ENCODE data around the gene DAPK1.

DAPK1 gene

DNA sequence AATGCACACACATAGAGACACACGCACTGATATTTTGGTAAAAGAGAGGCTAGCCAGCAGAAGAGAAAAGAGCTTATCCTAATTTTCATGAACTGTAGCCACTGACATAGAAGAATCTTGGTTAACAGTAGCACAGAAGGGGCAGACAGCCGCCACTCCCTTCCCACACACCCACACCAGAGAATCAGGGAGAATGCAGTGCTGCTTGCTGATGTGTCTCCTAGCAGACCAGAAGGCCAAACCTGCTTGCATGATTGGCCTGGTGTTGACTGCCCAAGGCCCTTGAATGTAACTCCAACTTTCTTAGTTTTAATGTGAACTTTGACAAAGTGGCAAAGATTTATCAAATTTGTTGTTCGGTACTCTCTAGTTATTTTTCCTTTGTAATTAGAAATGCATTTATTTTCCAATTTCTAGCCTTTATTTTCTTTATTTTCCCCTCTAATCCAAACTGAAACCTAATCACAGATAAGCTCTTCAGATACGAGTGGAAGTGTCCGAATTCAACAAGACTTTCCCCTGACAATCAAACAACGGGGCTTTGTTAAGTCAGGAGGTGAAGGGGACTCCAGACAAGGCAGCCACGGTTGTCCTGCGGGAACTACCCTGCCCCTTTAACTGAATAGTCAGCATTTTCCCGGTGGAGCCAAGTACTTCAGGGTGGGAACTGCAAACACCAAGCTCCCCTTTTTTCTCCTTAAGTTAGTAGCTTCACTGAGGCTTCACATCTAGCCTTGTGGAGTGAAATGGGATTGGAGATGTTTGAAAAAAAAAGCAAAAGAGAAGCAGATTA is 146.3 kb downstream of the DAPK1 start:
- DNase-seq (ENCODE audit: low read depth, low spot score), result no peak
- TF ChIP-seq, protein P1, sequence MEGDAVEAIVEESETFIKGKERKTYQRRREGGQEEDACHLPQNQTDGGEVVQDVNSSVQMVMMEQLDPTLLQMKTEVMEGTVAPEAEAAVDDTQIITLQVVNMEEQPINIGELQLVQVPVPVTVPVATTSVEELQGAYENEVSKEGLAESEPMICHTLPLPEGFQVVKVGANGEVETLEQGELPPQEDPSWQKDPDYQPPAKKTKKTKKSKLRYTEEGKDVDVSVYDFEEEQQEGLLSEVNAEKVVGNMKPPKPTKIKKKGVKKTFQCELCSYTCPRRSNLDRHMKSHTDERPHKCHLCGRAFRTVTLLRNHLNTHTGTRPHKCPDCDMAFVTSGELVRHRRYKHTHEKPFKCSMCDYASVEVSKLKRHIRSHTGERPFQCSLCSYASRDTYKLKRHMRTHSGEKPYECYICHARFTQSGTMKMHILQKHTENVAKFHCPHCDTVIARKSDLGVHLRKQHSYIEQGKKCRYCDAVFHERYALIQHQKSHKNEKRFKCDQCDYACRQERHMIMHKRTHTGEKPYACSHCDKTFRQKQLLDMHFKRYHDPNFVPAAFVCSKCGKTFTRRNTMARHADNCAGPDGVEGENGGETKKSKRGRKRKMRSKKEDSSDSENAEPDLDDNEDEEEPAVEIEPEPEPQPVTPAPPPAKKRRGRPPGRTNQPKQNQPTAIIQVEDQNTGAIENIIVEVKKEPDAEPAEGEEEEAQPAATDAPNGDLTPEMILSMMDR (IDR thresholded peaks at IDR 0.05; ENCODE audit: insufficient read depth, low read length, missing control alignments), result no peak
- H3K4me3 ChIP-seq (ENCODE audit: low read depth, low read length), result no peak overlapping the region
- POLR2A ChIA-PET, result no interaction called here
- CTCF ChIA-PET, result interaction anchor here (1.1 kb wide), 1 partner anchor 308 kb away, joined by 3 read pairs; no protein-coding TSS in a partner anchor

DNA sequence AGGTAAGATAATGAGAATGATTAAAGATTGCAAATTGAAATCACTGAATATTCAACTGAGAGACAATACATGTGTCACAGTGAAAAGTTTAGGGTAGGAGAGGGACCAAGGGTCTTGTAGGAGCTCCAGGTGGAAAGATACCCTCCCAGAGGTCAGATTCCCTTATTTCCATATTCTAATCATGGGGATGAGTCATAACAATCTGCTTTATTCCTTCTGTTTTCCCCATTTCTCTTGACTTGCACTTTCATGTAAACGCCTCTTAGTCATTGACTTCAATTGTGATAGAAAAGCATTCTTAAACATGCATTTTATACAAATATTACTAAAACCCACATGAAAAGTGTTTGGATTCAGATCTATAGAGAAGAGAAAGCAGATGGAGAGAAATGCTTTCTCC is 147.0 kb downstream of the DAPK1 start:
- DNase-seq (ENCODE audit: low read depth, low spot score), result no peak
- no peak overlapping the region for H3K4me3 ChIP-seq (ENCODE audit: low read depth, low read length)
- ChIA-PET CTCF (no interaction called here), POLR2A (no interaction called here)
- TF ChIP-seq, protein P1 (IDR thresholded peaks at IDR 0.05; ENCODE audit: insufficient read depth, low read length, missing control alignments), result no peak

DNA sequence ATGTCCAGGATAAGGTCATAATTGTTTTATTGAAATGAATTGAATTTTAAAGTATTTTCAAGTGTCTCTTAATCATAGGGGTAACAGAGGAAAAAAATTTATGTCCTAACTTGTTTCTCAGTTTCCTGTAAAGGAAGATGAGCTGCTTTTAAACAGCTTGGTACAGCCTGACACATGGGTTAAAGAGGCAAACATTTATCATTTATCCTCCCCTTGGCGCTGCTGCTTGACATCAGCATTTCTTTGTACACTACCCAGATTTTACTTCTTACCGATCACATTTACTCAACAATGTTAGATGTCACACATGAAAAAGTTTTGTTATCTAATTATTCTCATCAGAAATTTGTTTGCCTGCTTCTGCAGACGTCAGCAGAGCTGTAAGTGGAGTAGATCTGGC is 148.9 kb downstream of the DAPK1 start:
- POLR2A ChIA-PET, result no interaction called here
- DNase-seq (ENCODE audit: low read depth, low spot score), result no peak
- TF ChIP-seq, protein P1 (IDR thresholded peaks at IDR 0.05; ENCODE audit: insufficient read depth, low read length, missing control alignments), result no peak
- CTCF ChIA-PET, result interaction anchor here (1.0 kb wide), 1 partner anchor 16 kb away, joined by 4 read pairs; no protein-coding TSS in a partner anchor
- H3K4me3 ChIP-seq (ENCODE audit: low read depth, low read length), result no peak overlapping the region

DNA sequence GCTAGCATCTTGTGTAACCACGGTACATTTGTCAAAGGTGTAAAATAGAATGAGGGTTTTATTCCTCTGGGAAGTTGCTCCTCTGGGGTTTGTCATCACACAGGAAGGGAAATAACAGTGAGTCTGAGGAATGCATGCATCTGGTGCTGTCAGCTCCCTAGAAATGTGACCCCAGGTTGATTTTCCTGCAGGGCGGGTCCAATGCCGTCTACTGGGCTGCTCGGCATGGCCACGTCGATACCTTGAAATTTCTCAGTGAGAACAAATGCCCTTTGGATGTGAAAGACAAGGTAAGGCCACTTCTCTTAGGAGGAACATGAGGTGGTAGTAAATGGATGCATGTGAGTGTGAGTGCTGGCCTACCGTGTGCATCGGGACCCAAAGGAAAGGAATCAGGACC is 149.4 kb downstream of the DAPK1 start:
- TF ChIP-seq, protein P1 (IDR thresholded peaks at IDR 0.05; ENCODE audit: insufficient read depth, low read length, missing control alignments), result no peak
- no peak for DNase-seq (ENCODE audit: low read depth, low spot score)
- POLR2A ChIA-PET, result no interaction called here

DNA sequence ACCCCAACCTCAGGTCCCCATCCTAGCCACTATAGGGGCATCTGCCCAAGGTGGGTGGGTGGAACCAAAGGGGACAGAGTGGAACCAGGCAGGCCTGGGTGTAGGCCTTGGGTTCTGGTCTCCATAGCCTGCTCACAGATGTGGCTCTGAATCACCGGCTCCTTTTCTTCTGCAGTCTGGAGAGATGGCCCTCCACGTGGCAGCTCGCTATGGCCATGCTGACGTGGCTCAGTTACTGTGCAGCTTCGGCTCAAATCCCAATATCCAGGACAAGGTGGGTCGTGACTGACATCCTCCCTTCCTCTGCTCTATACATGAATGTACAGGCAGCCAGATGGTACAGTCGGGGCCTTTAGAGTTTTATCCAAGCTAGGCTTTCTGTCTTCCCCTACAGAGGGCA is 150.9 kb downstream of the DAPK1 start:
- CTCF ChIA-PET, result interaction anchor here (0.8 to 0.9 kb wide), 2 partner anchors 14 to 311 kb away, joined by 3 read pairs; no protein-coding TSS in a partner anchor
- POLR2A ChIA-PET, result no interaction called here
- DNase-seq (ENCODE audit: low read depth, low spot score), result no peak
- TF ChIP-seq, protein P1 (IDR thresholded peaks at IDR 0.05; ENCODE audit: insufficient read depth, low read length, missing control alignments), result no peak
- H3K4me3 ChIP-seq (ENCODE audit: low read depth, low read length), result no peak overlapping the region

More for the DNA sequence above, 149.4 kb downstream of the DAPK1 start:
- no peak overlapping the region for H3K4me3 ChIP-seq (ENCODE audit: low read depth, low read length)
- CTCF ChIA-PET, result interaction anchor here (1.0 kb wide), 1 partner anchor 16 kb away, joined by 4 read pairs; no protein-coding TSS in a partner anchor

DNA sequence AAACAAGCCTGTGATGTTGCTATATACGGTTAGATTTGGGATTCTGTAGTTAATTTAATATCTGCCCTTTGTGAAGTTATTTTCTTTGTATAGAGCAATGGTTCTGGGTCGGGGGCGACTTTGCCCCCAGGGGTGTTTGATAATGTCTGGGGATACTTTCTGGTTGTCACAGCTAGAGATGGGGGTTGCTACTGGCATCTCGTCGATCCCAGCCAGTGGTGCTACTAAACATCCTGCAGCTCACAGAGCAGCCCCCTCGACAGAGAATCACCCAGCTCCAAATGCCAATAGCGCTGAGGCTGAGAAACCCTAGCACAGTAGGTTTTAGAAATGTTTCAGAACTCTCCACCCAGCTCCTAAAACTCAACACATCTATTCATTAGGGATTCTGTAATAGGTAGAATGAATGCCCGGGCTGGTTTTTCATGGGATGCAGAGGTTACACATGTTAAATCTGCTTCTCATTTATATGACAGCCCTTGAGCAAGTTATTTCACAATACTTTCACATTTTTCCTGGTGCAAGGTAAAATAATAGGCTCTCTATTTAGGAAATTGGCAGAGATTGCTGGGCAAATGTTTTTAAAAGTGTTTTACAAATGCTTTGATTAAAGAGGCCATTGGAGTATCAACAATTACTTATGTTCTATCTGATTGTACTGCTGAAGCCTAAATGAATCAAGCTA is 153.1 kb downstream of the DAPK1 start:
- DNase-seq (ENCODE audit: low read depth, low spot score), result no peak
- TF ChIP-seq, protein P1 (IDR thresholded peaks at IDR 0.05; ENCODE audit: insufficient read depth, low read length, missing control alignments), result no peak
- H3K4me3 ChIP-seq (ENCODE audit: low read depth, low read length), result no peak overlapping the region
- POLR2A ChIA-PET, result no interaction called here
- CTCF ChIA-PET, result no interaction called here
